Superior temporal gyrus (tissue), 1 donor: Measurements from ENCODE around the gene LAMA2.

ENCODE experiments used
- DNase-seq: peaks from one replicate; pipeline ENCODE4 v3.0.0-alpha.2; 2016; ENCODE audit errors: extremely low spot score

The LAMA2 gene

DNA sequence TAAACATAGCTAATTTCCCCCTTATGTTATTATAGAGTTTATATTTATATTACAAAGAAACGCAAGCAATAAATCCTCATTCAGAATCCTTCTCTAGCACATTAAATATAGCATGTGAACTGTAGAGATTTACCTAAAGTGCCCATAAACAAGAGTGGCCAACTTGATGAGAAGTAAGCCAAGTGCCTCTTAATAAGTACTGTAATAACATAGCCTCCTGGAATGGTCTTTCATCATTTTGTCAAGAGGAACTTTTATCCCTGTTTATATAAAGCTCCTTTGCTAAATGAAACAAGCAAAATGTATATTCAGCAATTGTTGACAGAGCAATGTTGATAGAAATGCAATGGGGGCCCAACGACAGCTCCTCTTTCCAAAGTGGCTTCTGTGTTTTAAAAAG is 632.1 kb downstream of the LAMA2 start:
- DNase-seq, result no peak

DNA sequence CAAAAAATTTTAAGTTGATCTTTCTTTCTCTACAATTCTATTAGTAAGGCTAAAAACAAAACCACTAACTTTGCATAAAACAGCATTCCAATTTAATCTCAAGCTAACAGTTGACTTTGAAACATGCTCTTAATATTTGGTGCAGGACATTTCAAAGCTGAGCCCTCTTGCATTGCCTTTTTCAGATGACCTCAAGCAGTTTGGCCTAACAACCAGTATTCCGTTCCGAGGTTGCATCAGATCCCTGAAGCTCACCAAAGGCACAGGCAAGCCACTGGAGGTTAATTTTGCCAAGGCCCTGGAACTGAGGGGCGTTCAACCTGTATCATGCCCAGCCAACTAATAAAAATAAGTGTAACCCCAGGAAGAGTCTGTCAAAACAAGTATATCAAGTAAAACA is 633.1 kb downstream of the LAMA2 start:
- DNase-seq, result no peak

DNA sequence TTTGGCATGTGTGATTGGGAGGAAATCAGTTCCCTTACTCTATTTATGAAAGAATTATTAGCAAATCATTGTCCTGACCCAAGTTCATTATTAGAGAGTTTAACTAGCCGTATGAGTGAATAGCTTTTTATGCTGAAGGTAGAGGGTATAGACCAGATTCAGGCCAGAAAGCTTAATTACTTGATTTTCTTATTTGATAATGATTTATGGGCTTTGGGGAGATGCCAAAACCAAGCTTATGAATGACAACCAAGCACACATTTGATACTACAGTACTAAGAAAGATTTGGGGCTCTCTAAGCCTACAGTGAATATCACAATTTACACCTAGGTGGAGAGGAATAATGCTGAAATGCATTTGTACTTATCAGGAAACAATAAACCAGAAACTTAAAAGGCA is 633.8 kb downstream of the LAMA2 start:
- no peak for DNase-seq

DNA sequence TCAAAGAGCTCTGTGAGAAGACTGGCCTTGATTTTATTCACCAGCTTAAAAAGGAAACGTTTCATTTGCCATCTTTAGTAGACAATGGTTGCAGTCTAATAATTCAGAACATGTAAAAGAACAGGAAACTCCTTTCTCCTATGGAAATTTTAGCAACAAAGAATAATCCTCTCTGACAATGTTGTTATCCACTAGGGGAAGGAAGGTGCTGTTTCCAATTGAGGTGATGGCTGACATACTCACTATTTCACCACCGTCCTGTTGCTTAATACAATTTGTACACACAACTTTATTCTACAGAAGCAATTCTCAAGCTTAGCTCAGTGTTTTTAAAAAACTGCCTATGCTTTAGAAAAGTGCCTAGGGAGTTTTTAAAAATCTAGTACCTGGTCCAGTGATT is 634.4 kb downstream of the LAMA2 start:
- no peak for DNase-seq

DNA sequence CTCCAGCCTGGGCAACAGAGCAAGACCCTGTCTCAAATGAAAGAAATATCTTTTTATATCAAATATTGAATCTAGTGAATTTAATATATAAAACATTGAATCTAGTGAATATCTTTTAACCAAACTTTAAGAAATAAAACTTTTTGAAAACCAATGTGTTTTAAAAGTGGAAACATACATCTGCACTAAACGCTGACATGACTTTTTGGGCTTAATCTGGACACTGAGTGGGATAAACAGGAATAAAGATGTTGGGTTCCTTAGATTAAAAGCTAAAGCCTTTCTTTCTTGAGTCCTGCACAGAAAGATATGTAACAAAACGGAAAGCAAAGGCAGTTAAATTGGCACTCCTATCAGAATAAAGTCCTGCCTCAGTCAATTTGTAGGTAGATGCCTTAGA is 636.8 kb downstream of the LAMA2 start:
- no peak for DNase-seq

DNA sequence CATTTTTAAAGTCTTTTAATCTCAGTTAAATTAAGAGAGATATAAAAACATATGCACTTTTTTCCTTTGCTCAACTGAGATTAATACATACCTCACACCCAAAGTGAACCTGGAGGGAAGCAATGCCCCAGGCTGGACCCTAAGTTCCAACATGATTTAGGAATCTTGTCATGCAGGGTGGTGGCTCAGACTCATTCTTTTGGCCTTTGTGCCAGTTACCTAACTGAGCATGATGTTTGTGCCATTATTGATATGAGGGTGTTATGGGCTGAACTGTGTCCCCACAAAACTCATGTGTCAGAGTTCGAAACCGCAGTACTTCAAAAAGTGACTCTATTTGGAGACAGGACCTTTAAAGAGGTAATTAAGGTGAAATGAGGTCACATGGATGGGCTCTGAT is 639.0 kb downstream of the LAMA2 start:
- DNase-seq, result no peak

DNA sequence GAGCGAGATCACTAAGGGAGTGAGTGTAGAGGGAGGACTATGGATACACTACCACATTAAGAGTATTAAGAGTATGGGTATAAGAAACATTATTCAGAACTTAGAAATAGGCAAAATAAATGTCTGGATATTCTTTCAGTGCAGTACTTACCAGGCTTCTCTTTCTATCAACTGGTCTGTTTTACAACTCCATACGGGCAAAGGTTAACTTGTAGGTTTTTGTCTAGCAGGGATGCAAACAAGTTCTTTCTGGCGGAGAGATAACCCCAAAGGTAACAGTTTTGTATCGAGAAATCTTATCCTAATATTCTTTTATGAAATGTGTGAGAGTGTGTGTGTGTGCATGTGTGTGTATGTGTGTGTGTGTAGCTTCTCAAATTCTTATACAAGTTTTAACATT is 640.9 kb downstream of the LAMA2 start:
- no peak for DNase-seq

DNA sequence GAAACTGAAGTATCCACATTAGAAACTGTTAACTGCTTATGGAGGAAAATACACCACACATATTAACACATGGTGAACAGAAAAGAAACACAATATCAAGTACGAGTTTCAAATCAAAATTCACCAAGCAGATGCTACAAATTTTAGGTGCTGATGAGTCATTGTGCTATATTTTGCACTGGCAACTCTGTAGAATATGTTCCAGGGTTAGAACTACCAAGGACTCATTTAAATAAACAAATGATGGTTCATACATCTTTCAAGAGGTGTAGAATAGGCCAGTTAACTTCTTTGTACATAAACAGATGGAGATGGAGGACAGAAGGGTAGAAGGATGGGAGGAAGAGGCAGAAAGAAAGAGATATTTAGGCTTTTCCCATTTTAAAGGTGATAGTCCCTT is 642.1 kb downstream of the LAMA2 start:
- peak; percentile 68 for DNase-seq

DNA sequence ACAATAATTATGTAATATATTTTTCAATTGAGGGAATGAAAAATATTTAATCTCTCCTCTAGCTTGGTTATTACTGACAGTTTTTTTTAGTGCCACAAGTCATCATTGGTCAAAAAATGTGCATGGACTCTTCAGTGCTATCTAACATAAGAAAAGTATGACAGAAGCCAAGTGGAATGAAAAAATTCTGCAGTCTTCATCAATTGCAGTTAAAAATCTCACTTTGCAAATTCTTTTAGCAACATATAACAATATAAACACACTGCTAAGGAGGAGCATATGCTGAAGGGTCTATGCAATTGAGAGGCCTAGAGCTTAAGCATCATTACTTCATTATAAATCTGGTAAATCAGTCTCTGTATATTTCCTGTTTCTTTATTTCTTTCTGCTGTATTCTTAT is 652.0 kb downstream of the LAMA2 start:
- DNase-seq, result no peak

DNA sequence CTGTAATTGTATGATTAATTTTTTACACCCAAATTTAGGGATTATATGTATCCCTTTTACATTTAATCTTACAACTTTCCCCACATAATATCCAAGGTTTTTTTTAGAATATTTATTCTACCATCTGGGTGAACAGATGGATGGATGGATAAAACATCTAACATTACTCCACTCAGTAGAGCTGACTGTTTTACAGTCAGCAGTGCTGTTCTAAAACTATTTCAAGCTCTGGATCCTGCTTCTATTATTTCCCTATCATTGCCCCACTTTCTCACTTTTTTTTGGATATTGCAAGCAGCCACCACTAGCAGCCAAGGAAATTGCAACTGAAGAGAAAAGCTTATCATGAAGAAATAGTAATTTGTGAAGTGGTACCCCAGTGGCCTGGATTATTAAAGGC is 653.3 kb downstream of the LAMA2 start:
- peak; percentile 70 for DNase-seq

DNA sequence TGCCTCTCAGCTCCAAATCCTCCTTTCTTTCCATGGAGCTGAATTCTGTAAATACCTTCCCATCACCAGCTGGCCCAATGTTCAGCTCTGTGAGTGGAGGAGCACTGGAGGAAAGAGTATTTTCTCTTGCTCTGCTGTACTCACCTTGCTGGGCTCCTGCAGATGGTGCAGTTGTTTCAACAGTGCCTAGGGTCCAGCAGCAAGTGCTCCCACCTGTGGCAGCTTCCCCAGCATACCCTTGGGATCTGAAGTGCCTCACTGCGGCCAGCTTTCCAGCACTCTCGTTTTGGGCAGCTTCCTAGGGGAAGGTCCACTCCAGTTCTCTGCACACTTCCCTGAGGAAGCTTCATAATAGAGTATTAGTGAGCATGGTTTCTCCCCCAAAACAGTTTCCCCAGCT is 656.1 kb downstream of the LAMA2 start:
- no peak for DNase-seq

DNA sequence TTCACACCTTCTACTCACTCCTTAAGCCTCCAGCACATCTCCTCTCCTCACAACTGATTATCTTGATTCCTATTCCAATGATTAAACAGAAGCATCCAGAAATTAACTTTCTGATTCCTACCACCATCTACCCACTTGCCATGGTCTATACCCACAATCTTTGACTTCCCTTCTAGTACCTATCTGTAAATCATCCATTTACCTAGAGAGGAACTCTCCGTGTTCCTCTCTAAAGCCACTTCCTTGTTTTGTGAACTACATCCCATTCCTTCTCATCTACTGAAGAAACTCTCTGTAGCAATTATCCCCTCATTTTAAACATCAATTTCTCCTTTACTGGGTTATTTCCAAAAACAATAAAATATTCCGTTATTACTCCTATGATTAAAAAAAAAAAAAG is 659.8 kb downstream of the LAMA2 start:
- no peak for DNase-seq

DNA sequence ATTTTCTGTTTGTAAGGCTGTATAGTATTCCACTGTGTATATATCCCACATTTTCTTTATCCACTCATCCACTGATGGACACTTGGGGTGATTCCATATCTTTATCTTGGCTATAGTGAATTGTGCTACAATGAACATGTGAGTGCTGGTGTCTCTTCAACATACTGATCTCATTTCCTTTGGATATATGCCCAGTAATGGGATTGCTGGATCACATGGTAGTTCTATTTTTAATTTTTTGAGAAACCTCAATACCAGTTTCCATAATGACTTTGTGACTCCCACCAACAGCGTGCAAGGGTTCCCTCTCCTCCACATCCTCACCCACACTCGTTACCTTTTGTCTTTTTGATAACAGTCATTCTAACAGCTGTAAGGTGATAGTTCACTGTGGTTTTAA is 661.0 kb downstream of the LAMA2 start:
- no peak for DNase-seq

DNA sequence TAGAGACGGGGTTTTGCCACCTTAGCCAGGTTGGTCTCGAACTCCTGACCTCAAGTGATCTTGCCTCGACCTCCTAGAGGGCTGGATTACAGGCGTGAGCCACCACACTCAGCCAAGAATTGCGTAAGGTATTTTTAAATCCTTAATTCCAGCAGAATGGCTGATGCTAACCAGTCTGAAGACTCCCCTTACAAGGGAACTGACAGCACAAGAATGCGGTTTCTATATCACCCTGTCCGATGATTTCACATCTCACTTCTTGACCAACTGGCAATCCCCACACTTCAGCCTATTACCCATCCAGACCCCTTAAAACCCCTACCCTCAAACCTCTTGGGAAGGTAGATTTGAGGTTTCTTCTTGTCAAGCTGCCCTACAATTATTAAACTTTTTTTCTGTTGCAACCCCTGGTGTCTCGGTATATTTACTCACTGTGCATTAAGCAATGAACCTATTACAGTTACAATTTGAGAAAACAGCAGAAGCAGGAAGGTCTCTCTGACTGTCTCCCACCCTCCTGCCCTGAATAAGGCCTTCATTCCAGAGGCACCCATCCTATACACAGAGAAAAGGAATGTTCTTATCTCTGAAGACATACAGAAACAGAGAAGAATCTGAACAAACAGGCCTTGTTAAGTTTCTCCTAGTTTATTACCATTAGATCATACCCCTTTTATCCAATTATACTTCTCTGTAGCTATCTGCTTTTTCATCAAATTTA is 662.1 kb downstream of the LAMA2 start:
- DNase-seq, result no peak

DNA sequence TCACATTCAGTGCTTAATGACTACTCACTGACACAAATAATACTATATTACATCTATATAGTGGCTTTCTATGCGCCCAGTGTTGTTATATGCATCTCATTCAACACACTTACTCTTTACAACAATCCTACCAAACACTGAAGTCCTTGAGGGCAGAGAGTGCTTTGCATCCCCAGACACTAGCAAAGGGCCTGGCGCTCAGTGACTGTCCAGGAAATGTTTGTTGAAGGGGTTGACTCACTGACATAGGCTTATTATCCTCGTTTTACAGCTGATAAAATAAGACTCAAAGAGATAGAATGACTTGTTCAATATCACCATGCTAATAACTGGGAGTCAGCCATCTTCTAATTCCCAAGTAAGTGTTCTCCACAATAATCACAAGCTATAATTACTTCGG is 663.8 kb downstream of the LAMA2 start:
- no peak for DNase-seq

DNA sequence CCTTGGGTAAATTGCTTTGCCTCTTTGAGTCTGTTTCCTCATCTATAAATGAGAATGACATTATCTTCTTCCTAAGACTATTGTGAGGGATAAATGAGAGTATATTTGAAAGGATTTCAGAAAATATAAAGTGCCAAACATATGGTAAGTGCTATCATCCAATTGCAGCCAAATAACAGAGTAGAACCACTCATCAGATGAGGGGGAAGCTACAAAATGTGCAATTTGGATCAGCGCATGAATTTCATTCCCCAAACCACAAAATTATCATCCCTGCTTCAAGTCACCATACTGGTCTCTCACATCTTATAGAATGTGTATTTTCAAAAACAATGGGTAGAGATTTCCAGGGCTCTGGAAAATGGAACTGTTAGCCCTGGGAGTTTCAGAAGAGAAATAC is 668.5 kb downstream of the LAMA2 start:
- DNase-seq, result peak; percentile 50

DNA sequence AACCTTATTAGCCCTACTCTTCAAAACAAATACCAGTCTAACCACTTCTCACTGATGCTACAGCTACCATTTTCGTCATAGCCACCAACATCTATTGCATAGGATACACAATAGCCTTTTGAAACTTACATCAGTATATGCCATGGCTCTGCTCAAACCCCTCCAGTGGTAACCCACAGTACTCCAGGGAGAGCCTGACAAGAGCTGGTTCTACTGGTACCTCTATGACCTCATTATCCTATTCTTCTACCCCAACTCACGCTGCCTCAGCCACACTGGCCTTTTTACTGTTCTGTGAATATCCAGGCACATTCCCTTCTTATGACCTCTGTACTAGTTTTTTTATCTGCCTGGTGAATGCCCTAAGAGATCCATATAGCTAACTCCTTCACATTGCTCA is 669.5 kb downstream of the LAMA2 start:
- DNase-seq, result no peak

DNA sequence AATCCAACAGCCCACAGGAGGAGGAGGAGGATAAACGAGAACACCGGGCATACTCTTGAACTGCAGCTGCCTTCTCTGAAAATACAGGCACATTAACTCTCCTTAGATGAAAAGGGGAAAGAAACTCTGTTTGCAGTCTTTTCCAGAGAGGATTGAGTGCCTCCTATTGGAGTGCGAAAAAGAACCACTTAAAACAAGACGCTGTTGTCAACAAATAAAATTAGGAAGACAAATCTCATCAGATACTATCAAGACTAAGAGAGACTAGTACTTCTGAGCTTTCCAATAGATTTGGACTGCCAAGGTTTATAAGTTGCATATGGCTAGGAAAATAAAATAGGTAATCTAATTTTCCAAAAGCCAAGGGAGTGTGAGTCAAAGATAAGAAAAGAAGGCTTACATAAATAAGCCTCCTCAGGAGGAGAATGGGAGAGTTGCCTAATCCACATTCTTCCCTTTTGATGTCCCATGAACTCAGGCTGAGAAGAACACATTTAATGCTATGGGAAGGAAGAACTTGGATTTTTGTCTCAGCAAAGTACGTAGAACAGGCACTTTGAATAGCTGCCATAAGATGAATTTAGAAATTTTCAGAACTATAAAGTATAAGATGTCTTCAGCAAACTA is 672.4 kb downstream of the LAMA2 start:
- no peak for DNase-seq

DNA sequence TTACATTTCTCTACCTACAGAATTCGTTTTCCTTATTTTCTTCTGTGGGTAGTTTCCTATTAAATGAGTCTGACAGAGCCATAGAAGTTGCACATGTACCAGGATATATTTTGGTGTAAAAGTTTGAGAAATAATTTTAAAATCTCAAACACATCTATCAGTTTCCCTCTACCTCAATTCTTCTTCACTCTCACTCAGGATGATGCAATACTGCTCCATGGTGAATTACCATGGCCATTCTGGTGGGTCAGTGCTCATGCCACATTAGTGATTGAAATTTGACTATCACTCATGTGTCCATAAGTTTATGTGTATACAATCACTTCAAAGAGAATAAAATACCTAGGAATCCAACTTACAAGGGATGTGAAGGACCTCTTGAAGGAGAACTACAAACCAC is 675.3 kb downstream of the LAMA2 start:
- no peak for DNase-seq

DNA sequence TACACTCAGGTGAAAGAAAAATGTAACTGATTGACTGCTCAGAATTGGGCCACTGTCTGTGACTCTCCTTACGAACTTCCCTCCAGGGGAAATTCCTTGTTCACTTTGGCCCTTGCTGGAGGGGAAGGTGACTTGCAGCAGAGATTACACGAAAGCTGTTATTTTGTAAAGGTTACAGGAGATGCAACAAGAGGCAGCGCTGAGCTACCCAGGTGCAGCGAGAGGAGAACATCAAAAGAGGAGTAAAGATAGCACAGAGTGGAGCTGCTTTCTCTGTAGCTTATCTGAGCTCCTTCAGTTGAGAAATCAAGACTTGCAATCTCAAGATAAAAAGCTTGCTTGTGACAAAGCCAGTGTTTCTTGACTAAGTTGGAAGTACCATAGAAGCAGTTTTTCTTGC is 682.4 kb downstream of the LAMA2 start:
- no peak for DNase-seq

DNA sequence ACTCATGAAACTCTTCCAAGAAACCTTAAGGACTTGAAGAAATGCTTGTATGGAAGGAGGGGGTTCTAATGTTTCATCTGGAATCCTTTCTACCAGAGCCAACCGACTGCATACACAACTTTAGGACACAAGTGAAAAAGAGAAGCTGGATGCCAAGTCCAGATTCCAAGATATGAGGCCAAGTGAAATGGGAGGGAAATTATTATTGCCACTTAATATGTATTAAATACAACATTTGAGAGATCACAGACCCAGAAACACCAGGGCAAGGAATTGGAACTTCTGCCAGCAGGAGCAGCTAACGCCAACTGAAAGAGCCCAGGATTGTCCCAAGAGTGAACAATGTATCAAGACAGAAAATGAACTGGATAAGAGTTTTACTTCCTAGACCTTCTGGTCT is 682.9 kb downstream of the LAMA2 start:
- no peak for DNase-seq
